Measurements from ENCODE around the gene CHAT.

The CHAT gene

GRCh38 chr10:49651917-49652316 is 38.1 kb downstream of the CHAT start:
- TF ChIP-seq CTCF (IDR thresholded peaks at IDR 0.05; ENCODE audit: control insufficient read depth, extremely low read depth, insufficient read depth), result no peak
- DNase-seq (ENCODE audit: low read depth), result no peak
- no peak overlapping the region for H3K4me3 ChIP-seq (ENCODE audit: low read depth, low read length)

- no peak for TF ChIP-seq CTCF (IDR thresholded peaks at IDR 0.05; ENCODE audit: control insufficient read depth, extremely low read depth, insufficient read depth)
- no peak for DNase-seq (ENCODE audit: low read depth)
- H3K4me3 ChIP-seq (ENCODE audit: low read depth, low read length), result no peak overlapping the region
Measured at GRCh38 chr10:49652421-49653272, 38.8 kb downstream of the CHAT start.

- no peak overlapping the region for H3K4me3 ChIP-seq (ENCODE audit: low read depth, low read length)
- DNase-seq (ENCODE audit: low read depth), result no peak
- TF ChIP-seq CTCF (IDR thresholded peaks at IDR 0.05; ENCODE audit: control insufficient read depth, extremely low read depth, insufficient read depth), result no peak
Measured at GRCh38 chr10:49653273-49653929, 39.6 kb downstream of the CHAT start.

- DNase-seq (ENCODE audit: low read depth), result no peak
- no peak for TF ChIP-seq CTCF (IDR thresholded peaks at IDR 0.05; ENCODE audit: control insufficient read depth, extremely low read depth, insufficient read depth)
Measured at GRCh38 chr10:49654036-49654693, 40.3 kb downstream of the CHAT start.

GRCh38 chr10:49655099-49655498 is 41.3 kb downstream of the CHAT start:
- DNase-seq (ENCODE audit: low read depth), result no peak
- TF ChIP-seq CTCF (IDR thresholded peaks at IDR 0.05; ENCODE audit: control insufficient read depth, extremely low read depth, insufficient read depth), result no peak
- no peak overlapping the region for H3K4me3 ChIP-seq (ENCODE audit: low read depth, low read length)

More at GRCh38 chr10:49654036-49654693, 40.3 kb downstream of the CHAT start:
- no peak overlapping the region for H3K4me3 ChIP-seq (ENCODE audit: low read depth, low read length)

- DNase-seq (ENCODE audit: low read depth), result no peak
- no peak overlapping the region for H3K4me3 ChIP-seq (ENCODE audit: low read depth, low read length)
- TF ChIP-seq CTCF (IDR thresholded peaks at IDR 0.05; ENCODE audit: control insufficient read depth, extremely low read depth, insufficient read depth), result no peak
Measured at GRCh38 chr10:49656845-49657493, 43.1 kb downstream of the CHAT start.

All from LNCaP clone FGC (cell line).